Hepatocyte (in vitro differentiated cells): Measurements from ENCODE around the gene TANGO2. TPM values are rescaled to one million over a fixed set of nuclear protein-coding genes. Genes with fewer than 3 reads are reported as not detected.

Source experiments
- DNase-seq: peaks from one replicate; pipeline ENCODE4 v3.0.0-alpha.2; 2016; ENCODE audit warnings: low spot score
- H2AFZ ChIP-seq: fragments of 200-600 bp; sonication (generic); 2 replicates; pipeline ENCODE4 v1.6.0; 2016; ENCODE audit warnings: antibody characterized with exemption, mild to moderate bottlenecking
- H3K27ac ChIP-seq: fragments of 200-600 bp; sonication (generic); 2 replicates; pipeline ENCODE4 v1.5.1; 2016; ENCODE audit warnings: mild to moderate bottlenecking
- H3K27me3 ChIP-seq: fragments of 200-600 bp; sonication (generic); 2 replicates; pipeline ENCODE4 v1.6.1; 2016
- H3K36me3 ChIP-seq: fragments of 200-600 bp; sonication (generic); replicated peaks from 2 replicates; pipeline ENCODE4 v1.5.1; 2016; ENCODE audit warnings: low read depth; ENCODE audit not compliant: insufficient read depth
- H3K4me1 ChIP-seq: fragments of 200-600 bp; sonication (generic); 2 replicates; pipeline ENCODE4 v1.5.1; 2016; ENCODE audit warnings: mild to moderate bottlenecking, moderate library complexity; ENCODE audit not compliant: insufficient read depth
- H3K4me2 ChIP-seq: fragments of 200-600 bp; sonication (generic); 2 replicates; pipeline ENCODE4 v1.6.0; 2016
- H3K4me3 ChIP-seq: fragments of 200-600 bp; sonication (generic); 2 replicates; pipeline ENCODE4 v1.5.1; 2016; ENCODE audit warnings: mild to moderate bottlenecking
- H3K79me2 ChIP-seq: fragments of 200-600 bp; sonication (generic); 2 replicates; pipeline ENCODE4 v1.6.0; 2017; ENCODE audit warnings: mild to moderate bottlenecking
- H3K9me2 ChIP-seq: fragments of 200-600 bp; sonication (generic); replicated peaks from 2 replicates; pipeline ENCODE4 v1.6.0; 2017; ENCODE audit warnings: mild to moderate bottlenecking; ENCODE audit not compliant: insufficient read depth
- H3K9me3 ChIP-seq: fragments of 200-600 bp; sonication (generic); 2 replicates; pipeline ENCODE4 v1.5.1; 2016; ENCODE audit warnings: low read depth, mild to moderate bottlenecking
- H4K20me1 ChIP-seq: fragments of 200-600 bp; sonication (generic); 2 replicates; pipeline ENCODE4 v1.6.0; 2016; ENCODE audit warnings: mild to moderate bottlenecking; ENCODE audit not compliant: insufficient read depth, poor library complexity, severe bottlenecking
- CTCF ChIP-seq: fragments of 200-600 bp; sonication (generic); IDR thresholded peaks from 2 replicates; pipeline ENCODE4 v1.5.1; 2016; ENCODE audit warnings: antibody characterized with exemption, mild to moderate bottlenecking; ENCODE audit not compliant: poor library complexity
- EZH2 ChIP-seq: fragments of 200-600 bp; sonication (generic); IDR thresholded peaks from 2 replicates; pipeline ENCODE4 v1.6.1; 2016; ENCODE audit warnings: antibody characterized with exemption, mild to moderate bottlenecking, borderline replicate concordance
- EZH2phosphoT487 ChIP-seq: fragments of 200-600 bp; sonication (generic); IDR thresholded peaks from one replicate; pipeline ENCODE4 v1.6.1; 2018; ENCODE audit warnings: antibody characterized with exemption, mild to moderate bottlenecking, low read depth, moderate library complexity; ENCODE audit not compliant: unreplicated experiment, severe bottlenecking
- WGBS: methylation state at CpG from one replicate; pipeline ENCODE4 v1.1.6; 2016; ENCODE audit warnings: low lambda C conversion rate; ENCODE audit errors: missing lambda C conversion rate; 5-methylcytosine and 5-hydroxymethylcytosine counted together
- polyA plus RNA-seq: library from polyadenylated mRNA; unstranded; fragments of >200 nt; fragmentation: Nextera tagmentation; extraction: Ambion mirVana; gene quantifications from 2 replicates; pipeline ENCODE4 v1.2.1, GENCODE V29; 2016
- total RNA-seq: library from RNA; depleted of rRNA; stranded (reverse); fragments of >200 nt; gene quantifications from 2 replicates; pipeline ENCODE4 v1.2.3, GENCODE V29; 2014

The TANGO2 gene
- total and polyA plus RNA-seq, 2 experiments from 2014 or later, result 20.8 to 21.4 TPM

- no peak for TF ChIP-seq EZH2phosphoT487
- no peak for TF ChIP-seq CTCF
- no peak for TF ChIP-seq EZH2
- no peak overlapping the region for H3K4me3 ChIP-seq
- no peak overlapping the region for H2AFZ ChIP-seq
- H3K36me3 ChIP-seq, result no peaks in the 10 kb centered on the region
- H4K20me1 ChIP-seq, result no peaks in the 10 kb centered on the region
- no peaks in the 10 kb centered on the region for H3K79me2 ChIP-seq
- H3K27ac ChIP-seq, result no peak overlapping the region
- DNase-seq, result no peak
- H3K4me1 ChIP-seq, result no peaks in the 10 kb centered on the region
- H3K9me2 ChIP-seq, result no peaks in the 10 kb centered on the region
- H3K9me3 ChIP-seq, result no peaks in the 10 kb centered on the region
- no peak overlapping the region for H3K4me2 ChIP-seq
- H3K27me3 ChIP-seq, result no peaks in the 10 kb centered on the region
- WGBS, result 95% methylated on average over 7 of the region's 7 CpGs
These were observed 28.4 kb upstream of the TANGO2 start for GRCh38 chr22:19992481-19992911.

- Histone ChIP-seq H3K79me2 (no peaks in the 10 kb centered on the region), H3K4me1 (no peaks in the 10 kb centered on the region), H3K36me3 (no peaks in the 10 kb centered on the region), H3K4me2 (no peak overlapping the region), H2AFZ (no peak overlapping the region), H4K20me1 (no peaks in the 10 kb centered on the region), H3K4me3 (no peak overlapping the region), H3K9me2 (no peaks in the 10 kb centered on the region), H3K27ac (no peak overlapping the region), H3K27me3 (no peaks in the 10 kb centered on the region), H3K9me3 (no peaks in the 10 kb centered on the region)
- TF ChIP-seq EZH2, result no peak
- WGBS, result 92% methylated on average over 6 of the region's 6 CpGs
- no peak for DNase-seq
These were observed 28.0 kb upstream of the TANGO2 start for GRCh38 chr22:19992921-19993355.

DNA sequence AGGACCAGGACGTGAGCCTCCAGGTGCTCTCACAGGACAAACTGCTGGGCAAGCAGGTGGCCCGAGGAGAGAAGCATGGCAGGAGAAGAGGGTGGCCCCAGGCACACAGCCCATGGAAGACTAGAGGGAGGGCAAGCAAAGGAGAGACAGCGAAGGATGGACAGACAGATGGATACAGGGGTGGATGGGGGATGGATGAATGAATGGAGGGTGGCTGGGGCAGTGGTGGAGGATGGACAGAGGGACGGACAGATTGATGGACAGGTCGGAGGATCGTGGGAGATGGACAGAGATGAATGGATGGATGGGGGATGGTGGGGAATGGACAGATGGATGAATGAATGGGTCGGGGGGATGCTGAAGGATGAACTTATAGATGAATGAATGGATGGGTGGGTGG lies 27.0 kb upstream of the TANGO2 start:
- H3K79me2 ChIP-seq, result no peaks in the 10 kb centered on the region
- 84% methylated on average over 6 of the region's 7 CpGs for WGBS

More for the DNA sequence above, 27.0 kb upstream of the TANGO2 start:
- no peaks in the 10 kb centered on the region for H3K27me3 ChIP-seq
- no peaks in the 10 kb centered on the region for H3K4me1 ChIP-seq
- no peak overlapping the region for H3K4me3 ChIP-seq
- no peak overlapping the region for H2AFZ ChIP-seq
- H3K36me3 ChIP-seq, result no peaks in the 10 kb centered on the region
- no peak overlapping the region for H3K27ac ChIP-seq
- no peaks in the 10 kb centered on the region for H3K9me3 ChIP-seq
- no peak for DNase-seq
- H4K20me1 ChIP-seq, result no peaks in the 10 kb centered on the region
- TF ChIP-seq CTCF (no peak), EZH2 (no peak), EZH2phosphoT487 (no peak)
- H3K9me2 ChIP-seq, result no peaks in the 10 kb centered on the region
- H3K4me2 ChIP-seq, result no peak overlapping the region
